HepG2 (cell line): ENCODE data around the gene DAB1. TPM values are rescaled to one million over a fixed set of nuclear protein-coding genes. Genes with fewer than 3 reads are reported as not detected.

Experiments used
- ARID4A ChIP-seq: sonication (generic); formaldehyde crosslinking; IDR thresholded peaks from 2 replicates; pipeline ENCODE4 v1.5.0; 2020; ENCODE audit warnings: mild to moderate bottlenecking, missing genetic modification reagents, borderline replicate concordance
- ETV5 ChIP-seq: IDR thresholded peaks from 2 replicates; pipeline ENCODE4 v1.6.1; 2018; ENCODE audit warnings: missing biosample characterization, missing genetic modification reagents, inconsistent platforms, borderline replicate concordance
- FLYWCH1 ChIP-seq: sonication (generic); formaldehyde crosslinking; IDR thresholded peaks from 2 replicates; pipeline ENCODE4 v1.8.1; 2023; ENCODE audit warnings: mild to moderate bottlenecking, missing genetic modification reagents
- GTF3A ChIP-seq: sonication (generic); formaldehyde crosslinking; conservative IDR thresholded peaks from 2 replicates; pipeline ENCODE4 v1.4.0; 2020; ENCODE audit warnings: mild to moderate bottlenecking, missing genetic modification reagents
- JARID2 ChIP-seq: sonication (generic); formaldehyde crosslinking; IDR thresholded peaks from 2 replicates; pipeline ENCODE4 v1.8.1; 2023; ENCODE audit warnings: missing genetic modification reagents, inconsistent platforms; ENCODE audit not compliant: insufficient replicate concordance
- NBN ChIP-seq: fragments of 450-650 bp; conservative IDR thresholded peaks from 2 replicates; pipeline ENCODE4 v1.6.1; 2017
- PAWR ChIP-seq: sonication (generic); formaldehyde crosslinking; IDR thresholded peaks from 2 replicates; pipeline ENCODE4 v1.4.0; 2020; ENCODE audit warnings: missing genetic modification reagents, mild to moderate bottlenecking, borderline replicate concordance
- SATB2 ChIP-seq: sonication (generic); formaldehyde crosslinking; IDR thresholded peaks from 2 replicates; pipeline ENCODE4 v1.5.0; 2020; ENCODE audit warnings: missing genetic modification reagents
- STAG1 ChIP-seq: sonication (generic); formaldehyde crosslinking; IDR thresholded peaks from 2 replicates; pipeline ENCODE4 v1.4.0; 2020; ENCODE audit warnings: missing genetic modification reagents
- TARDBP ChIP-seq: sonication (generic); formaldehyde crosslinking; IDR thresholded peaks from 2 replicates; pipeline ENCODE4 v1.8.0; 2022; ENCODE audit warnings: mild to moderate bottlenecking, missing genetic modification reagents
- ZUFSP ChIP-seq: sonication (generic); formaldehyde crosslinking; IDR thresholded peaks from 2 replicates; pipeline ENCODE4 v1.9.0; 2021; ENCODE audit warnings: missing genetic modification reagents, mild to moderate bottlenecking, borderline replicate concordance
- polyA plus RNA-seq, 8 experiments: library from polyadenylated mRNA; depleted of rRNA in 3 of 8; stranded (reverse) in 7 of 8; unstranded in 1 of 8; fragments of >200 nt; fragmentation: Illumina TruSeq in 4 of 8; extraction: Trizol in 4 of 8; gene quantifications; 2 replicates each; pipeline versions ENCODE4 v1.2.1 to v1.2.3, GENCODE V29; 2011 to 2016; ENCODE audit warnings: low read depth in 4 of 8, missing spikeins in 1 of 8, mixed read lengths in 1 of 8; ENCODE audit not compliant: insufficient read depth in 1 of 8
- total RNA-seq, 5 experiments: library from RNA; depleted of rRNA; stranded (reverse); fragments of >200 nt; fragmentation: Illumina TruSeq; extraction: Trizol; gene quantifications; 2 replicates each; pipeline ENCODE4 v1.2.3, GENCODE V29; 2016; ENCODE audit warnings: low read depth in 1 of 5
- TF ChIP-seq, protein P1 (sequence below): sonication (generic); formaldehyde crosslinking; IDR thresholded peaks from 2 replicates; pipeline ENCODE4 v1.5.1; 2020; ENCODE audit warnings: mild to moderate bottlenecking, missing genetic modification reagents, moderate library complexity
- TF ChIP-seq, protein P2 (sequence below): sonication (generic); formaldehyde crosslinking; IDR thresholded peaks from 2 replicates; pipeline ENCODE4 v1.4.0; 2020; ENCODE audit warnings: missing genetic modification reagents

The DAB1 gene
- total and polyA plus RNA-seq, 2 of the 13 experiments (the other 11 are each of a cell fraction or from before 2014, with no cell fraction given) = 0.04 to 0.13 TPM

- TF ChIP-seq, protein P1, sequence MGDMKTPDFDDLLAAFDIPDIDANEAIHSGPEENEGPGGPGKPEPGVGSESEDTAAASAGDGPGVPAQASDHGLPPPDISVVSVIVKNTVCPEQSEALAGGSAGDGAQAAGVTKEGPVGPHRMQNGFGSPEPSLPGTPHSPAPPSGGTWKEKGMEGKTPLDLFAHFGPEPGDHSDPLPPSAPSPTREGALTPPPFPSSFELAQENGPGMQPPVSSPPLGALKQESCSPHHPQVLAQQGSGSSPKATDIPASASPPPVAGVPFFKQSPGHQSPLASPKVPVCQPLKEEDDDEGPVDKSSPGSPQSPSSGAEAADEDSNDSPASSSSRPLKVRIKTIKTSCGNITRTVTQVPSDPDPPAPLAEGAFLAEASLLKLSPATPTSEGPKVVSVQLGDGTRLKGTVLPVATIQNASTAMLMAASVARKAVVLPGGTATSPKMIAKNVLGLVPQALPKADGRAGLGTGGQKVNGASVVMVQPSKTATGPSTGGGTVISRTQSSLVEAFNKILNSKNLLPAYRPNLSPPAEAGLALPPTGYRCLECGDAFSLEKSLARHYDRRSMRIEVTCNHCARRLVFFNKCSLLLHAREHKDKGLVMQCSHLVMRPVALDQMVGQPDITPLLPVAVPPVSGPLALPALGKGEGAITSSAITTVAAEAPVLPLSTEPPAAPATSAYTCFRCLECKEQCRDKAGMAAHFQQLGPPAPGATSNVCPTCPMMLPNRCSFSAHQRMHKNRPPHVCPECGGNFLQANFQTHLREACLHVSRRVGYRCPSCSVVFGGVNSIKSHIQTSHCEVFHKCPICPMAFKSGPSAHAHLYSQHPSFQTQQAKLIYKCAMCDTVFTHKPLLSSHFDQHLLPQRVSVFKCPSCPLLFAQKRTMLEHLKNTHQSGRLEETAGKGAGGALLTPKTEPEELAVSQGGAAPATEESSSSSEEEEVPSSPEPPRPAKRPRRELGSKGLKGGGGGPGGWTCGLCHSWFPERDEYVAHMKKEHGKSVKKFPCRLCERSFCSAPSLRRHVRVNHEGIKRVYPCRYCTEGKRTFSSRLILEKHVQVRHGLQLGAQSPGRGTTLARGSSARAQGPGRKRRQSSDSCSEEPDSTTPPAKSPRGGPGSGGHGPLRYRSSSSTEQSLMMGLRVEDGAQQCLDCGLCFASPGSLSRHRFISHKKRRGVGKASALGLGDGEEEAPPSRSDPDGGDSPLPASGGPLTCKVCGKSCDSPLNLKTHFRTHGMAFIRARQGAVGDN (CRISPR knock-in tag) = no peak
- no peak for TF ChIP-seq ARID4A (CRISPR knock-in tag)
- TF ChIP-seq STAG1 (CRISPR knock-in tag) = no peak
- no peak for TF ChIP-seq TARDBP (CRISPR knock-in tag)
- TF ChIP-seq JARID2 (CRISPR knock-in tag) = no peak
- no peak for TF ChIP-seq PAWR (CRISPR knock-in tag)
- TF ChIP-seq, protein P2, sequence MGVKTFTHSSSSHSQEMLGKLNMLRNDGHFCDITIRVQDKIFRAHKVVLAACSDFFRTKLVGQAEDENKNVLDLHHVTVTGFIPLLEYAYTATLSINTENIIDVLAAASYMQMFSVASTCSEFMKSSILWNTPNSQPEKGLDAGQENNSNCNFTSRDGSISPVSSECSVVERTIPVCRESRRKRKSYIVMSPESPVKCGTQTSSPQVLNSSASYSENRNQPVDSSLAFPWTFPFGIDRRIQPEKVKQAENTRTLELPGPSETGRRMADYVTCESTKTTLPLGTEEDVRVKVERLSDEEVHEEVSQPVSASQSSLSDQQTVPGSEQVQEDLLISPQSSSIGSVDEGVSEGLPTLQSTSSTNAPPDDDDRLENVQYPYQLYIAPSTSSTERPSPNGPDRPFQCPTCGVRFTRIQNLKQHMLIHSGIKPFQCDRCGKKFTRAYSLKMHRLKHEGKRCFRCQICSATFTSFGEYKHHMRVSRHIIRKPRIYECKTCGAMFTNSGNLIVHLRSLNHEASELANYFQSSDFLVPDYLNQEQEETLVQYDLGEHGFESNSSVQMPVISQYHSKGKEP (CRISPR knock-in tag) = no peak
- no peak for TF ChIP-seq NBN
- no peak for TF ChIP-seq ZUFSP
- TF ChIP-seq SATB2 (CRISPR knock-in tag) = no peak
- no peak for TF ChIP-seq FLYWCH1
- TF ChIP-seq ETV5 (CRISPR knock-in tag) = no peak
- no peak for TF ChIP-seq GTF3A (CRISPR knock-in tag)
- TF ChIP-seq, all 625 proteins: peak for 0
Observed at GRCh38 chr1:57461405-57461804, 37.5 kb upstream of the DAB1 start (continued).
